Measurements from ENCODE around the gene UTS2.

The UTS2 gene

DNA sequence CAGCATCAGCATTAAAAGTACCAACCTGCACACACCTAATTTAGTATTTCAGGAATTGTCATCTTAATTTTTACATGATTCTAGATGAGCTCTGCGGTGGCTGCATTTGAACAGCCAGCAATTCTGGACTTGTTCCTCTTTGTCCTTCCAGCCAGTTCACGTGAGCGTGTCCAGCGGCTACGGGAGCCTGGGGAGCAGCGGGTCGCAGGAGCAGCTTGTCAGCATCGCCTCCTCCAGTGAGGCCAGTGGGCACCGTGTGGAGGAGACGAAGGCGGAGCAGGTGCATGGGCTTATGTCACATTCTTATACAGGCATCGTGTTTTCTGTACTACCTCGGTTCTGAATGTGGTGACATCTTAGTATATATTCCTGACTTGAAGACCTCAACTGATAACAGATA lies 43.1 kb downstream of the UTS2 start:
- no peak for DNase-seq

GRCh38 chr1:7808253-7808844 lies 44.5 kb downstream of the UTS2 start:
- no peak for DNase-seq

- no peak for DNase-seq
Observed at GRCh38 chr1:7805460-7805859, 47.4 kb downstream of the UTS2 start.
